ENCODE data around the gene DOK7. TPM values are rescaled to one million over a fixed set of nuclear protein-coding genes. Genes with fewer than 3 reads are reported as not detected.

The DOK7 gene
- total RNA-seq, 4 donors from 2014 or later: 8.1 to 42.0 (median 13.2) TPM

DNA sequence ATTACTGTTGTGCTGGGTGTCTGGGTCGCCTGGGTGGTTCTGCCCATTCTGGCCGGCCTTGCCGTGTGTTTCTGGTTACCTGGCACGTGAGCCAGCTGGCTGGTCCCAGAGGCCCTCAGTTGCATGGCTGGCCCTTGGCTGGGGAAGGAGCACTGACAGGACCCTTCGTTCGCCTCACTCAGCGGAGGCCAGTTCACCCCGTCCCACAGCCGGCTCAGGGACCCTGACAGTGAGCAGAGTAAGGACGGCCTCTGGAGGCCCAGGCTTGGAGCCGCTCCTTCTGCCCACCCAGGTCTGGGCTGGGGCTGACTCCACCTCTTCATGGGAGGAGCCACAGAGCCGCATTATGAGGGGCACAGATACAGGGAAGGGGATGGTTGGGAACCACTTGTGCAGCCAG lies 41.6 kb upstream of the DOK7 start:
- Histone ChIP-seq H3K36me3 (peaks cover 0 to 35% of the 10 kb centered on the region in 2 donors), H3K9me3 (no peaks in the 10 kb centered on the region), H3K27me3 (no peaks in the 10 kb centered on the region), H3K4me1 (no peaks in the 10 kb centered on the region), H3K4me3 (no peak overlapping the region), H3K27ac (no peak overlapping the region)
- DNase-seq (no peak), ATAC-seq (no peak)
- in situ Hi-C loops (cut with MboI; ENCODE audit: low sequenced_read_pairs in 4 of 4): no loop called here
- intact Hi-C loops (cut with DNase I; ENCODE audit: low total_unique reads): no loop called here
- TF ChIP-seq, protein P1, sequence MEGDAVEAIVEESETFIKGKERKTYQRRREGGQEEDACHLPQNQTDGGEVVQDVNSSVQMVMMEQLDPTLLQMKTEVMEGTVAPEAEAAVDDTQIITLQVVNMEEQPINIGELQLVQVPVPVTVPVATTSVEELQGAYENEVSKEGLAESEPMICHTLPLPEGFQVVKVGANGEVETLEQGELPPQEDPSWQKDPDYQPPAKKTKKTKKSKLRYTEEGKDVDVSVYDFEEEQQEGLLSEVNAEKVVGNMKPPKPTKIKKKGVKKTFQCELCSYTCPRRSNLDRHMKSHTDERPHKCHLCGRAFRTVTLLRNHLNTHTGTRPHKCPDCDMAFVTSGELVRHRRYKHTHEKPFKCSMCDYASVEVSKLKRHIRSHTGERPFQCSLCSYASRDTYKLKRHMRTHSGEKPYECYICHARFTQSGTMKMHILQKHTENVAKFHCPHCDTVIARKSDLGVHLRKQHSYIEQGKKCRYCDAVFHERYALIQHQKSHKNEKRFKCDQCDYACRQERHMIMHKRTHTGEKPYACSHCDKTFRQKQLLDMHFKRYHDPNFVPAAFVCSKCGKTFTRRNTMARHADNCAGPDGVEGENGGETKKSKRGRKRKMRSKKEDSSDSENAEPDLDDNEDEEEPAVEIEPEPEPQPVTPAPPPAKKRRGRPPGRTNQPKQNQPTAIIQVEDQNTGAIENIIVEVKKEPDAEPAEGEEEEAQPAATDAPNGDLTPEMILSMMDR (IDR thresholded peaks at IDR 0.05 in 4 of 5, conservative IDR thresholded peaks at IDR 0.05 in 1 of 5): no peak
- TF ChIP-seq POLR2A (IDR thresholded peaks at IDR 0.05): no peak

DNA sequence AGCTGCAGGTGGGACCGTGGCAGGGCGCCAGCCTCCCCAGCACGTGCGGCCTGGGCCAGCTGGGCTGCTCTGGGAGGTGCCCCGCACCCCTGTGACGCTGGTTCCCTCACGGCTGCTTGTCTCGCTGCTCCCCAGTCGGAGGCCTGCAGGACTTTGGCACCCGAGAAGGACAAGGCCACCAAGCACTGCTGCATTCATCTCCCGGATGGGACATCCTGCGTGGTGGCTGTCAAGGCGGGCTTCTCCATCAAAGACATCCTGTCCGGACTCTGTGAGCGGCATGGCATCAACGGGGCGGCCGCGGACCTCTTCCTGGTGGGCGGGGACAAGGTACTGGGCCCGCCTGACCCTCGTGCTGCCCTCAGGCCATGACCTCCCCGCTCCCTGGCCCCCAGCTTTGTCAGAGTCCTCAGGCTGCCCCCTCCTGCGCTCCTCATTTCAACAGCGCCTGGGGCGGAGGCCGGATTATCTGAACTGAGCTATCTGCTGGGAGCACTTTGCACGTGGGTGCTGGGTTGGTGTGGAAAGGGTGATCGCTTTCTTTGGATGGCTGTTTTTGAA lies 40.8 kb upstream of the DOK7 start:
- TF ChIP-seq POLR2A (IDR thresholded peaks at IDR 0.05): no peak
- TF ChIP-seq, protein P1 (IDR thresholded peaks at IDR 0.05 in 4 of 5, conservative IDR thresholded peaks at IDR 0.05 in 1 of 5): no peak
- intact Hi-C loops (cut with DNase I; ENCODE audit: low total_unique reads): no loop called here
- no peak for DNase-seq
- Histone ChIP-seq H3K4me3 (no peak overlapping the region), H3K27ac (no peak overlapping the region), H3K9me3 (no peaks in the 10 kb centered on the region), H3K27me3 (no peaks in the 10 kb centered on the region), H3K36me3 (peaks cover 0 to 27% of the 10 kb centered on the region in 2 donors), H3K4me1 (no peaks in the 10 kb centered on the region)
- in situ Hi-C loops (cut with MboI; ENCODE audit: low sequenced_read_pairs in 4 of 4): no loop called here
- no peak for ATAC-seq

DNA sequence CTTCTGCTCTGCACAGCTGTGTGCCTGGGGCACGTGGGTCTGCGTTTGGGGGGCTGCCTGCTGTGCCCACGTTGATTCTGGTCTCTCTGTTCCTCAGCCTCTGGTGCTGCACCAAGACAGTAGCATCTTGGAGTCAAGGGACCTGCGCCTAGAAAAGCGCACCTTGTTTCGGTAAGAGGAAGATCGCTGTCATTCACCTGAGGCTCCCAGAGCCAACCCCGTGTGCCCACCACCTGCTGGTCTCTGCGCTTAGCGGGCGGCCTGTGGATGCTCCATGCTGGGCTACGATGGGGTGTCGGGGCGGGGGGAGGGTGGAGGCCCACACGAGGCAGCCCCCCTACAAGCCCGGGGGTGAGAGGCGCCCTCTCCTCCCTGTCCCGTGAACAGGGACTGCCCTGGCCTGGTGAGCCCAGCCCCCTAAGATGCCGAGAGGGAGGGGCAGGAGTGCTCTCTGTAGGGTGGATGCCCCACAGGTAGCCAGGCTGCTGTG lies 40.3 kb upstream of the DOK7 start:
- no peak for ATAC-seq
- no peak for TF ChIP-seq POLR2A (IDR thresholded peaks at IDR 0.05)
- TF ChIP-seq, protein P1 (IDR thresholded peaks at IDR 0.05 in 4 of 5, conservative IDR thresholded peaks at IDR 0.05 in 1 of 5): no peak
- in situ Hi-C loops (cut with MboI; ENCODE audit: low sequenced_read_pairs in 4 of 4): no loop called here
- peaks cover 0 to 22% of the 10 kb centered on the region in 2 donors for H3K36me3 ChIP-seq
- intact Hi-C loops (cut with DNase I; ENCODE audit: low total_unique reads): no loop called here
- no peaks in the 10 kb centered on the region for H3K4me1 ChIP-seq
- no peak overlapping the region for H3K4me3 ChIP-seq
- DNase-seq: no peak
- no peaks in the 10 kb centered on the region for H3K27me3 ChIP-seq
- H3K27ac ChIP-seq: no peak overlapping the region
- H3K9me3 ChIP-seq: no peaks in the 10 kb centered on the region

DNA sequence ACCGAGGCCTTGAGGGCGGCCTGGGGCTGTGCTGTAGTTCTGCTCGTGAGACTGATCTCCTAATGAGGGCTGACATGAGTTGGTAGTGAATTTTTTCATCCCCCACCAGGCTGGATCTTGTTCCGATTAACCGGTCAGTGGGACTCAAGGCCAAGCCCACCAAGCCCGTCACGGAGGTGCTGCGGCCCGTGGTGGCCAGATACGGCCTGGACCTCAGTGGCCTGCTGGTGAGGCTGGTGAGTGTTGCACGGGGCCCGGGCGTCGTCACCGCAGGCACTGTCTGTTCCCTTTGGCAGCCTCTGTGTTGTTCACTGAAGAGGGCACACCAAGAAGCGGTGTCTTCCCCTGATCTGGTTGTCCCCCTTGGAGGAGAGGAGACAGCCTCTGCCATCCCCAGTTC lies 39.7 kb upstream of the DOK7 start:
- ATAC-seq: no peak
- no peak for DNase-seq
- TF ChIP-seq, protein P1 (IDR thresholded peaks at IDR 0.05 in 4 of 5, conservative IDR thresholded peaks at IDR 0.05 in 1 of 5): no peak
- in situ Hi-C loops (cut with MboI; ENCODE audit: low sequenced_read_pairs in 4 of 4): no loop called here
- Histone ChIP-seq H3K9me3 (no peaks in the 10 kb centered on the region), H3K4me1 (no peaks in the 10 kb centered on the region), H3K36me3 (peaks cover 0 to 22% of the 10 kb centered on the region in 2 donors), H3K27ac (no peak overlapping the region), H3K4me3 (no peak overlapping the region), H3K27me3 (no peaks in the 10 kb centered on the region)
- intact Hi-C loops (cut with DNase I; ENCODE audit: low total_unique reads): no loop called here

DNA sequence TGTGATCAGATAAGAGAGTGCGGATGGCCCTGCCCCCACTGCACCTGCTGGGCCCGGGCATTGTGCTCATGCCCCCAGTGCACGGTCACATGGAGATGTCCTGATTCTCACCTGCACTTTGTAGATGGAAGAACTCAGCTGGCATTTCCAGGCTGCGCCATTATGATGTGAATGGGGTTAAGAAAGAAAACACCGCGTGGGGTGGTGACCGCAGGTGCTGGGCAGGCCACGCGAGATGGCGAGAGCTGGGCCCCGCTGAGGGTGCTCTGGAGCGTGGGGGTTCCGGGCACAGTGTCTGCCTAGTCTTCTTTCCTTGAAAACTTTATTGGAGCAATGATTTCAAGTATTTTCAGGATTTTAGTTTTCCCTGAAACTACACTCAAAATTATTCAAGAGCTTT lies 39.2 kb upstream of the DOK7 start:
- Histone ChIP-seq H3K4me3 (no peak overlapping the region), H3K27me3 (no peaks in the 10 kb centered on the region), H3K27ac (no peak overlapping the region), H3K4me1 (no peaks in the 10 kb centered on the region), H3K36me3 (peaks cover 0 to 26% of the 10 kb centered on the region in 2 donors), H3K9me3 (no peaks in the 10 kb centered on the region)
- no peak for TF ChIP-seq POLR2A (IDR thresholded peaks at IDR 0.05)
- TF ChIP-seq, protein P1 (IDR thresholded peaks at IDR 0.05 in 4 of 5, conservative IDR thresholded peaks at IDR 0.05 in 1 of 5): no peak
- no peak for DNase-seq
- intact Hi-C loops (cut with DNase I; ENCODE audit: low total_unique reads): no loop called here
- ATAC-seq: no peak
- in situ Hi-C loops (cut with MboI; ENCODE audit: low sequenced_read_pairs in 4 of 4): no loop called here
